H1 (cell line): ENCODE data around the gene DDX1. TPM values are rescaled to one million over a fixed set of nuclear protein-coding genes. Genes with fewer than 3 reads are reported as not detected.

Experiments
- CTCF ChIA-PET: fragments of 300-600 bp; sonication (Branson Sonifier 250); formaldehyde crosslinking; loops from one replicate; lab custom pipeline; 2021; ENCODE audit not compliant: partially characterized antibody; lab: Charles Lee
- POLR2A ChIA-PET: fragments of 300-600 bp; sonication (Branson Sonifier 250); formaldehyde crosslinking; loops from one replicate; lab custom pipeline; 2021; ENCODE audit warnings: inconsistent platforms; ENCODE audit not compliant: partially characterized antibody; lab: Charles Lee
- DNase-seq, 2 experiments: peaks; one replicate each; pipeline versions ENCODE4 v3.0.0 to v3.0.0-alpha.2; 2010 to 2022; ENCODE audit warnings: low spot score in 2 of 2, low read depth in 1 of 2, mixed read lengths in 1 of 2
- FAIRE-seq: peaks from 2 replicates; lab custom pipeline; 2011; peaks lifted over from hg19 to GRCh38; lab: Jason Lieb, UNC
- H2AFZ ChIP-seq: 2 replicates; pipeline ENCODE4 v1.8.1; 2012; ENCODE audit warnings: low read length, inconsistent platforms
- H2AK5ac ChIP-seq: 2 replicates; pipeline ENCODE4 v1.6.1; 2013; ENCODE audit warnings: low read depth, low read length
- H2BK120ac ChIP-seq: replicated peaks from 2 replicates; pipeline ENCODE3; 2013; ENCODE audit warnings: low read depth, low read length, inconsistent platforms
- H2BK12ac ChIP-seq: 2 replicates; pipeline ENCODE4 v1.6.1; 2013; ENCODE audit warnings: low read depth, low read length
- H2BK15ac ChIP-seq: 2 replicates; pipeline ENCODE4 v1.6.1; 2013; ENCODE audit warnings: low read length
- H2BK20ac ChIP-seq: 2 replicates; pipeline ENCODE4 v1.6.1; 2013; ENCODE audit warnings: low read length
- H2BK5ac ChIP-seq: 2 replicates; pipeline ENCODE4 v1.6.1; 2013; ENCODE audit warnings: low read depth, low read length
- H3K14ac ChIP-seq: 2 replicates; pipeline ENCODE4 v1.6.1; 2013; ENCODE audit warnings: inconsistent platforms; ENCODE audit not compliant: insufficient read length
- H3K18ac ChIP-seq: 2 replicates; pipeline ENCODE4 v1.6.1; 2013; ENCODE audit warnings: low read length; ENCODE audit errors: extremely low read depth
- H3K23ac ChIP-seq: 2 replicates; pipeline ENCODE4 v1.6.1; 2013; ENCODE audit warnings: inconsistent platforms; ENCODE audit not compliant: insufficient read length
- H3K23me2 ChIP-seq: 2 replicates; pipeline ENCODE4 v1.6.1; 2013; ENCODE audit warnings: low read depth, low read length
- H3K27ac ChIP-seq: 2 replicates; pipeline ENCODE4 v1.6.1; 2011; ENCODE audit warnings: low read depth, low read length, inconsistent platforms
- H3K27me3 ChIP-seq, 4 experiments: replicated peaks in 1 of 4; 1 replicate in 1 of 4; 2 replicates in 3 of 4; pipeline versions ENCODE4 v1.6.1 to v1.8.1; 2011 to 2013; ENCODE audit warnings: low read length in 3 of 4, mild to moderate bottlenecking in 3 of 4, inconsistent platforms in 2 of 4, mixed read lengths in 2 of 4, moderate library complexity in 1 of 4; ENCODE audit not compliant: control insufficient read depth in 3 of 4, insufficient read depth in 3 of 4; ENCODE audit errors: extremely low read depth in 1 of 4
- H3K36me3 ChIP-seq, 4 experiments: 2 replicates each; pipeline versions ENCODE4 v1.6.1 to v1.8.1; 2011 to 2013; ENCODE audit warnings: mild to moderate bottlenecking in 4 of 4, low read length in 3 of 4, moderate library complexity in 2 of 4, control low read depth in 1 of 4, inconsistent platforms in 1 of 4; ENCODE audit not compliant: insufficient read depth in 4 of 4, control insufficient read depth in 2 of 4
- H3K4ac ChIP-seq: replicated peaks from 2 replicates; pipeline ENCODE3; 2013; ENCODE audit warnings: low read length, low read depth, mixed read lengths, inconsistent platforms; ENCODE audit not compliant: insufficient read length
- H3K4me1 ChIP-seq, 4 experiments: replicated peaks in 1 of 4; 1 replicate in 1 of 4; 2 replicates in 3 of 4; pipeline versions ENCODE4 v1.6.1 to v1.8.1; 2011 to 2013; ENCODE audit warnings: low read length in 3 of 4, inconsistent platforms in 2 of 4, mixed read lengths in 1 of 4; ENCODE audit not compliant: insufficient read depth in 4 of 4, control insufficient read depth in 3 of 4
- H3K4me2 ChIP-seq, 2 experiments: 2 replicates each; pipeline versions ENCODE4 v1.6.1 to v1.8.1; 2011 to 2013; ENCODE audit warnings: low read depth in 2 of 2, low read length in 2 of 2, control low read depth in 1 of 2, inconsistent platforms in 1 of 2, mild to moderate bottlenecking in 1 of 2; ENCODE audit not compliant: insufficient read depth in 1 of 2
- H3K4me3 ChIP-seq, 4 experiments: fragments of 200-600, 300-600 bp in 1 of 4; sonication (generic), shearing (Covaris generic), sonication (Bioruptor Twin) in 1 of 4; 2 replicates each; pipeline versions ENCODE4 v1.5.1 to v1.8.1; 2011 to 2016; ENCODE audit warnings: low read length in 4 of 4, low read depth in 3 of 4, control low read depth in 2 of 4, inconsistent platforms in 2 of 4, mild to moderate bottlenecking in 2 of 4, mixed read lengths in 1 of 4, moderate library complexity in 1 of 4; ENCODE audit not compliant: insufficient read depth in 2 of 4; ENCODE audit errors: extremely low read depth in 1 of 4
- H3K56ac ChIP-seq: replicated peaks from 2 replicates; pipeline ENCODE3; 2013; ENCODE audit warnings: low read depth, mild to moderate bottlenecking, mixed read lengths, low read length, inconsistent platforms; ENCODE audit not compliant: insufficient read length
- H3K79me1 ChIP-seq: 2 replicates; pipeline ENCODE4 v1.6.1; 2013; ENCODE audit warnings: low read depth, low read length, control low read depth
- H3K79me2 ChIP-seq, 2 experiments: 2 replicates each; pipeline versions ENCODE4 v1.6.1 to v1.8.1; 2012 to 2013; ENCODE audit warnings: low read length in 2 of 2, mild to moderate bottlenecking in 2 of 2, inconsistent platforms in 1 of 2; ENCODE audit not compliant: insufficient read depth in 2 of 2, control insufficient read depth in 1 of 2
- H3K9ac ChIP-seq, 4 experiments: replicated peaks in 1 of 4; 1 replicate in 1 of 4; 2 replicates in 3 of 4; pipeline versions ENCODE4 v1.6.1 to v1.8.1; 2011 to 2013; ENCODE audit warnings: low read depth in 3 of 4, low read length in 3 of 4, control low read depth in 2 of 4, mild to moderate bottlenecking in 2 of 4, moderate library complexity in 2 of 4, inconsistent platforms in 1 of 4; ENCODE audit errors: extremely low read depth in 1 of 4
- H3K9me3 ChIP-seq, 2 experiments: 2 replicates each; pipeline versions ENCODE4 v1.6.1 to v1.8.1; 2012 to 2013; ENCODE audit warnings: mild to moderate bottlenecking in 2 of 2, moderate library complexity in 2 of 2, control low read depth in 1 of 2, inconsistent platforms in 1 of 2, low read depth in 1 of 2, low read length in 1 of 2, mixed read lengths in 1 of 2; ENCODE audit not compliant: insufficient read depth in 2 of 2
- H4K20me1 ChIP-seq, 2 experiments: replicated peaks in 1 of 2; 2 replicates each; pipeline versions ENCODE3 to v1.8.1; 2011 to 2013; ENCODE audit warnings: inconsistent platforms in 2 of 2, low read length in 2 of 2, mild to moderate bottlenecking in 1 of 2; ENCODE audit not compliant: insufficient read depth in 2 of 2, control insufficient read depth in 1 of 2
- H4K5ac ChIP-seq: 2 replicates; pipeline ENCODE4 v1.6.1; 2013; ENCODE audit warnings: low read length, low read depth, mixed read lengths, inconsistent platforms; ENCODE audit not compliant: insufficient read length
- H4K8ac ChIP-seq: 2 replicates; pipeline ENCODE4 v1.8.0; 2013; ENCODE audit warnings: mild to moderate bottlenecking, moderate library complexity, low read length, inconsistent platforms; ENCODE audit not compliant: insufficient read depth; ENCODE audit errors: extremely low read depth
- H4K91ac ChIP-seq: replicated peaks from 2 replicates; pipeline ENCODE3; 2013; ENCODE audit warnings: low read length, mixed read lengths, inconsistent platforms; ENCODE audit not compliant: insufficient read length
- CBX8 ChIP-seq: fragments of 300-800, 300-1000 bp; sonication (generic); IDR thresholded peaks from 2 replicates; pipeline ENCODE4 v1.7.1; 2016; ENCODE audit warnings: low read depth, low read length, borderline replicate concordance
- CTCF ChIP-seq, 3 experiments: IDR thresholded peaks; 1 replicate in 2 of 3; 2 replicates in 1 of 3; pipeline versions ENCODE4 v1.5.1 to v1.6.1; 2011; ENCODE audit warnings: low read length in 3 of 3, mild to moderate bottlenecking in 3 of 3, inconsistent platforms in 2 of 3, low read depth in 1 of 3, moderate library complexity in 1 of 3; ENCODE audit not compliant: insufficient read depth in 1 of 3; ENCODE audit errors: control extremely low read depth in 1 of 3
- EGR1 ChIP-seq: IDR thresholded peaks from 2 replicates; pipeline ENCODE4 v1.6.1; 2011; ENCODE audit warnings: low read depth, low read length, borderline replicate concordance
- KDM4A ChIP-seq: IDR thresholded peaks from one replicate; pipeline ENCODE4 v1.7.1; 2012; ENCODE audit warnings: low read depth, mild to moderate bottlenecking, moderate library complexity, low read length, inconsistent platforms; ENCODE audit not compliant: severe bottlenecking
- NRF1 ChIP-seq: IDR thresholded peaks from 2 replicates; pipeline ENCODE4 v1.6.1; 2011; ENCODE audit warnings: mild to moderate bottlenecking, low read depth, low read length, improper control_type of control experiment
- POU5F1 ChIP-seq: IDR thresholded peaks from 2 replicates; pipeline ENCODE4 v1.6.1; 2011; ENCODE audit warnings: low read depth, mild to moderate bottlenecking, low read length, moderate library complexity
- SAP30 ChIP-seq: fragments of 300-600 bp; sonication (generic); IDR thresholded peaks from 2 replicates; pipeline ENCODE4 v1.7.1; 2012; ENCODE audit warnings: low read length, moderate library complexity, mild to moderate bottlenecking, inconsistent platforms; ENCODE audit not compliant: insufficient read depth, insufficient replicate concordance
- SP1 ChIP-seq: IDR thresholded peaks from 2 replicates; pipeline ENCODE4 v1.6.1; 2011; ENCODE audit warnings: low read depth, low read length
- SUZ12 ChIP-seq: fragments of 200-600 bp; sonication (generic); IDR thresholded peaks from 2 replicates; pipeline ENCODE4 v1.6.1; 2012; ENCODE audit warnings: mild to moderate bottlenecking, inconsistent platforms, low read length, moderate library complexity, mixed read lengths
- WGBS, 2 experiments: shearing (Covaris generic) in 1 of 2; methylation state at CpG; one replicate each; pipeline versions ENCODE4 v1.1.6 to v1.1.7; 2013 to 2015; ENCODE audit warnings: low lambda C conversion rate in 2 of 2, mixed read lengths in 2 of 2, inconsistent platforms in 1 of 2, low coverage in 1 of 2, missing lambda C conversion rate in 1 of 2; ENCODE audit not compliant: insufficient replicate concordance in 2 of 2, insufficient coverage in 1 of 2, insufficient read length in 1 of 2; ENCODE audit errors: extremely low coverage in 1 of 2, missing lambda C conversion rate in 1 of 2; 5-methylcytosine and 5-hydroxymethylcytosine counted together
- polyA plus RNA-seq, 7 experiments: library from polyadenylated mRNA; depleted of rRNA in 3 of 7; stranded (reverse) in 5 of 7; unstranded in 2 of 7; fragments of >200 nt in 5 of 7; fragments of 200-250 nt in 2 of 7; gene quantifications; 1 replicate in 5 of 7; 2 replicates in 1 of 7; 4 replicates in 1 of 7; pipeline versions ENCODE4 v1.2.1 to v1.2.3, GENCODE V29; 2011 to 2013; ENCODE audit warnings: missing spikeins in 2 of 7, mixed read lengths in 2 of 7
- total RNA-seq: library from RNA; stranded (reverse); fragmentation: NEBNext Ultra II Directional; extraction: Animal tissue kit (Norgen Biotek cat#: 25700); gene quantifications from 2 replicates; pipeline ENCODE4 v1.2.1, GENCODE V29; 2021

DDX1 gene
- total and polyA plus RNA-seq, 2 of the 8 experiments (the other 6 are each of a cell fraction or from before 2014, with no cell fraction given): 51.1 to 161 TPM

GRCh38 chr2:15643791-15644585 lies 52.3 kb downstream of the DDX1 start:
- peaks cover 0 to 10% (median 3%) of the 10 kb centered on the region in 4 experiments; a peak in 4 of 8 replicates for H3K36me3 ChIP-seq
- no peak overlapping the region for H3K27ac ChIP-seq
- H4K8ac ChIP-seq: no peak overlapping the region
- no peak overlapping the region for H2BK15ac ChIP-seq
- H4K20me1 ChIP-seq: no peaks in the 10 kb centered on the region
- no peaks in the 10 kb centered on the region for H3K79me1 ChIP-seq
- no peaks in the 10 kb centered on the region for H3K23me2 ChIP-seq
- H3K18ac ChIP-seq: no peak overlapping the region; the same call in 1 of the 2 replicates
- H2BK120ac ChIP-seq: no peak overlapping the region
- H3K4me3 ChIP-seq: no peak overlapping the region
- CTCF ChIA-PET: interaction anchor here (0.5 to 6.4 kb wide), 17 partner anchors 16 to 1031 kb away, joined by 3 to 31 read pairs (median 3); no protein-coding TSS in a partner anchor
- no peak overlapping the region for H2BK12ac ChIP-seq
- no peak overlapping the region for H3K9ac ChIP-seq
- H3K4ac ChIP-seq: no peak overlapping the region
- H3K27me3 ChIP-seq: no peaks in the 10 kb centered on the region
- H3K4me2 ChIP-seq: no peak overlapping the region
- WGBS, 2 experiments: 88% methylated on average over 4 of the region's 4 CpGs; no CpG with 5 or more reads in 1 of the 2 experiments
- H3K4me1 ChIP-seq: no peaks in the 10 kb centered on the region; a peak in 1 of 7 replicates
- H2AFZ ChIP-seq: no peak overlapping the region
- H3K23ac ChIP-seq: no peak overlapping the region
- H4K5ac ChIP-seq: no peak overlapping the region
- no peak overlapping the region for H3K14ac ChIP-seq
- DNase-seq (no peak), FAIRE-seq (no peak)
- no peak overlapping the region for H4K91ac ChIP-seq
- no peak overlapping the region for H2BK5ac ChIP-seq
- no peaks in the 10 kb centered on the region for H3K9me3 ChIP-seq
- no peak overlapping the region for H2AK5ac ChIP-seq
- H3K79me2 ChIP-seq: no peaks in the 10 kb centered on the region
- H2BK20ac ChIP-seq: no peak overlapping the region
- no peak overlapping the region for H3K56ac ChIP-seq
- POLR2A ChIA-PET: interaction anchor here (1.1 kb wide), 1 partner anchor 11 kb away, joined by 3 read pairs; no protein-coding TSS in a partner anchor
- TF ChIP-seq EGR1 (no peak), CBX8 (no peak), CTCF (IDR thresholded peaks at IDR 0.05; ENCODE audit: control extremely low read depth in 1 of 3, insufficient read depth in 1 of 3, low read depth in 1 of 3, low read length in 3 of 3) (no peak), KDM4A (no peak), SAP30 (no peak), NRF1 (no peak), SP1 (no peak), POU5F1 (no peak), SUZ12 (no peak)
